ENCODE data around the gene MAP4K4. TPM values are rescaled to one million over a fixed set of nuclear protein-coding genes. Genes with fewer than 3 reads are reported as not detected.
A peak's percentile ranks its signal among the peaks of the same experiment; 100 is the strongest.
"Not testable (repeated sequence)": the region's sequence is repeated elsewhere in the genome, so short reads cannot be mapped to it uniquely, and the experiment has no call there.

Gene MAP4K4
- total and polyA plus RNA-seq, 3 experiments from 2014 or later = 13.5 to 36.0 (median 30.8) TPM

- H3K9me3 Mint-ChIP-seq = no peaks in the 10 kb centered on the region
- peaks cover 77 to 94% (median 93%) of the 10 kb centered on the region in 3 donors for H3K4me1 Mint-ChIP-seq
- peaks cover 0 to 2% (median 0%) of the 10 kb centered on the region in 3 donors for H3K36me3 Mint-ChIP-seq
- H3K27me3 ChIP-seq (ENCODE audit: insufficient read depth, low read length, poor library complexity, severe bottlenecking) = no peaks in the 10 kb centered on the region
- ChIA-PET CTCF (interaction anchor here (0.9 to 1.8 kb wide), 6 partner anchors 9 to 61 kb away, joined by 3 to 7 read pairs (median 3); no protein-coding TSS in a partner anchor), POLR2A (no interaction called here)
- H3K36me3 ChIP-seq (ENCODE audit: insufficient read depth, low read length) = no peaks in the 10 kb centered on the region
- DNase-seq = no peak
- peaks cover 87% of the 10 kb centered on the region for H3K4me1 ChIP-seq (ENCODE audit: insufficient read depth, low read length)
- H3K4me3 Mint-ChIP-seq = peak overlapping the region in 1 of 7 donors; percentile 19
- no peaks in the 10 kb centered on the region for H3K9me3 ChIP-seq (ENCODE audit: low read length)
- peak overlapping the region in 1 of 8 donors; percentile 30 for H3K27ac Mint-ChIP-seq
- no peak overlapping the region for H3K4me3 ChIP-seq (ENCODE audit: low read length)
- H3K27ac ChIP-seq (ENCODE audit: low read depth, low read length) = no peak overlapping the region
- H3K27me3 Mint-ChIP-seq = no peaks in the 10 kb centered on the region
These were observed 73.2 kb downstream of the MAP4K4 start for GRCh38 chr2:101770726-101771125.

- Histone ChIP-seq H3K9me3 (ENCODE audit: low read length) (no peaks in the 10 kb centered on the region), H3K36me3 (ENCODE audit: insufficient read depth, low read length) (no peaks in the 10 kb centered on the region), H3K27me3 (ENCODE audit: insufficient read depth, low read length, poor library complexity, severe bottlenecking) (no peaks in the 10 kb centered on the region), H3K4me3 (ENCODE audit: low read length) (no peak overlapping the region), H3K27ac (ENCODE audit: low read depth, low read length) (no peak overlapping the region), H3K4me1 (ENCODE audit: insufficient read depth, low read length) (peaks cover 87% of the 10 kb centered on the region)
- H3K36me3 Mint-ChIP-seq = peaks cover 0 to 2% (median 0%) of the 10 kb centered on the region in 3 donors
- H3K4me3 Mint-ChIP-seq = no peak overlapping the region
- H3K27me3 Mint-ChIP-seq = no peaks in the 10 kb centered on the region
- DNase-seq = peak in 1 of 5 donors; percentile 31
- no peaks in the 10 kb centered on the region for H3K9me3 Mint-ChIP-seq
- H3K4me1 Mint-ChIP-seq = peaks cover 78 to 92% (median 91%) of the 10 kb centered on the region in 3 donors
- ChIA-PET POLR2A (no interaction called here), CTCF (interaction anchor here (0.9 to 1.8 kb wide), 5 partner anchors 9 to 60 kb away, joined by 3 to 7 read pairs (median 3); no protein-coding TSS in a partner anchor)
- H3K27ac Mint-ChIP-seq = peak overlapping the region in 2 of 8 donors; percentile 19 to 30
These were observed 73.9 kb downstream of the MAP4K4 start for GRCh38 chr2:101771227-101771902.

DNA sequence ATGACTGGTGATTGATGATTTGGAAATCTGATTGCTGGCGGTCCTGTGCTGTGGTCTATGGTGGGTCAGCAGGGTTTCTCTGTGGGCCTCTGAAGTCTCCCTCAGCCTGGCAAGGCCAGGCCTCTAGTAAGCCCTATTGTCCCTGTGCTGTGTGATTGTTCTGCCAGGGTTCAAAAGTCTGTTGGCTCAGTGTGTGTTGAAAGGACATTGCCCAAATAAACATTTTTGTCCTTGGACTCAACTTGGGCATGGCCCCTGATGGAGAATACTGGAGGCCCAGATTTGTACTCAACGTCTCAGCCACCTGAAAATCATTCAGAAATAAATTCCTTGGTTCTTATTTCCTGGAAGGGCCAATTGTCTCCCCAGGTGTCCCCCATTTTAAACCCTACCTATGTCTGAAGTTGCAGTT is 74.4 kb downstream of the MAP4K4 start:
- CTCF ChIA-PET = interaction anchor here (0.9 to 1.8 kb wide), 4 partner anchors 10 to 60 kb away, joined by 3 to 7 read pairs (median 3); no protein-coding TSS in a partner anchor
- H3K27me3 ChIP-seq (ENCODE audit: insufficient read depth, low read length, poor library complexity, severe bottlenecking) = no peaks in the 10 kb centered on the region

DNA sequence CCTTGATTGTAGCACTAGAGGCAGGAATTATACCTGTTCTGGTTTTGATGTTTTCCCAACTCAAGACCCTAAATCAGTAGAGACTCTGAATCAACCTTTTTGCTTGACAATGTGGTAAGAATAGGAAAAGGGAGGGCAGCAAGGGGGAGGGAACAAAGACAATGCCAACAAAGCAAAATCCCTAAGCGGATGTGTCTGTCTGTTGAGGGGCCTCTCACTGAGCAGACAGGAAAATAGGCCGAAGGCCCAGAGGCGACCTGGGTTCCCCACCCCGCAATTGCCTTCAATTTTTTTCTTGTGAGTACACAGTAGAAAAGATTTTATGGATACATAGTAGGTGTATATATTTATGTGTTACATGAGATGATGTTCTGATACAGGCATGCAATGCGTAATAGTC is 75.6 kb downstream of the MAP4K4 start:
- Mint-ChIP-seq H3K27me3 (no peaks in the 10 kb centered on the region), H3K36me3 (peaks cover 0 to 2% (median 0%) of the 10 kb centered on the region in 3 donors), H3K27ac (peak overlapping the region in 1 of 8 donors; percentile 42), H3K9me3 (no peaks in the 10 kb centered on the region), H3K4me1 (peaks cover 72 to 88% (median 87%) of the 10 kb centered on the region in 3 donors), H3K4me3 (peak overlapping the region in 1 of 7 donors; percentile 4)
- H3K9me3 ChIP-seq (ENCODE audit: low read length) = no peaks in the 10 kb centered on the region
- H3K36me3 ChIP-seq (ENCODE audit: insufficient read depth, low read length) = no peaks in the 10 kb centered on the region
- H3K4me1 ChIP-seq (ENCODE audit: insufficient read depth, low read length) = peaks cover 82% of the 10 kb centered on the region
- POLR2A ChIA-PET = no interaction called here
- no peak overlapping the region for H3K27ac ChIP-seq (ENCODE audit: low read depth, low read length)
- no peaks in the 10 kb centered on the region for H3K27me3 ChIP-seq (ENCODE audit: insufficient read depth, low read length, poor library complexity, severe bottlenecking)
- no peak overlapping the region for H3K4me3 ChIP-seq (ENCODE audit: low read length)
- CTCF ChIA-PET = no interaction called here
- DNase-seq = peak in 1 of 5 donors; percentile 32

More for the DNA sequence above, 74.4 kb downstream of the MAP4K4 start:
- H3K27me3 Mint-ChIP-seq = no peaks in the 10 kb centered on the region
- no peak for DNase-seq
- Histone ChIP-seq H3K36me3 (ENCODE audit: insufficient read depth, low read length) (no peaks in the 10 kb centered on the region), H3K27ac (ENCODE audit: low read depth, low read length) (no peak overlapping the region), H3K4me1 (ENCODE audit: insufficient read depth, low read length) (peaks cover 82% of the 10 kb centered on the region), H3K4me3 (ENCODE audit: low read length) (no peak overlapping the region), H3K9me3 (ENCODE audit: low read length) (no peaks in the 10 kb centered on the region)
- H3K4me1 Mint-ChIP-seq = peaks cover 74 to 87% (median 87%) of the 10 kb centered on the region in 3 donors
- no peak overlapping the region for H3K4me3 Mint-ChIP-seq
- POLR2A ChIA-PET = no interaction called here
- H3K9me3 Mint-ChIP-seq = no peaks in the 10 kb centered on the region
- H3K36me3 Mint-ChIP-seq = peaks cover 0 to 2% (median 0%) of the 10 kb centered on the region in 3 donors
- peak overlapping the region in 1 of 8 donors; percentile 21 for H3K27ac Mint-ChIP-seq

GRCh38 chr2:101773961-101774360 is 76.5 kb downstream of the MAP4K4 start:
- peaks cover 71 to 88% (median 87%) of the 10 kb centered on the region in 3 donors for H3K4me1 Mint-ChIP-seq
- H3K27ac Mint-ChIP-seq; H3K36me3 ChIP-seq (ENCODE audit: insufficient read depth, low read length); H3K9me3 ChIP-seq (ENCODE audit: low read length); H3K9me3 Mint-ChIP-seq; H3K36me3 Mint-ChIP-seq; DNase-seq; H3K27me3 ChIP-seq (ENCODE audit: insufficient read depth, low read length, poor library complexity, severe bottlenecking); H3K27me3 Mint-ChIP-seq; H3K4me3 ChIP-seq (ENCODE audit: low read length); H3K4me3 Mint-ChIP-seq; H3K27ac ChIP-seq (ENCODE audit: low read depth, low read length); POLR2A ChIA-PET: not testable (repeated sequence)
- peaks cover 82% of the 10 kb centered on the region for H3K4me1 ChIP-seq (ENCODE audit: insufficient read depth, low read length)
- CTCF ChIA-PET = interaction anchor here (1.0 kb wide), 1 partner anchor 49 kb away, joined by 3 read pairs; no protein-coding TSS in a partner anchor

GRCh38 chr2:101775092-101775491 is 77.6 kb downstream of the MAP4K4 start:
- H3K36me3 ChIP-seq (ENCODE audit: insufficient read depth, low read length) = no peaks in the 10 kb centered on the region
- H3K4me3 ChIP-seq (ENCODE audit: low read length) = no peak overlapping the region
- ChIA-PET CTCF (no interaction called here), POLR2A (no interaction called here)
- Mint-ChIP-seq H3K4me1 (peaks cover 80 to 89% (median 88%) of the 10 kb centered on the region in 3 donors), H3K4me3 (peak overlapping the region in 2 of 7 donors; percentile 17 to 26), H3K27ac (peak overlapping the region in 2 of 8 donors; percentile 27 to 54), H3K9me3 (no peaks in the 10 kb centered on the region), H3K36me3 (peaks cover 0 to 2% (median 0%) of the 10 kb centered on the region in 3 donors), H3K27me3 (no peaks in the 10 kb centered on the region)
- no peak overlapping the region for H3K27ac ChIP-seq (ENCODE audit: low read depth, low read length)
- H3K27me3 ChIP-seq (ENCODE audit: insufficient read depth, low read length, poor library complexity, severe bottlenecking) = no peaks in the 10 kb centered on the region
- no peak for DNase-seq
- H3K4me1 ChIP-seq (ENCODE audit: insufficient read depth, low read length) = peaks cover 88% of the 10 kb centered on the region
- H3K9me3 ChIP-seq (ENCODE audit: low read length) = no peaks in the 10 kb centered on the region

- peaks cover 92% of the 10 kb centered on the region for H3K4me1 ChIP-seq (ENCODE audit: insufficient read depth, low read length)
- H3K9me3 ChIP-seq (ENCODE audit: low read length) = no peaks in the 10 kb centered on the region
- H3K27me3 ChIP-seq (ENCODE audit: insufficient read depth, low read length, poor library complexity, severe bottlenecking) = no peaks in the 10 kb centered on the region
- peaks cover 0 to 2% (median 0%) of the 10 kb centered on the region in 3 donors for H3K36me3 Mint-ChIP-seq
- no peak overlapping the region for H3K4me3 ChIP-seq (ENCODE audit: low read length)
- H3K27me3 Mint-ChIP-seq = no peaks in the 10 kb centered on the region
- DNase-seq = no peak
- ChIA-PET POLR2A (no interaction called here), CTCF (no interaction called here)
- H3K9me3 Mint-ChIP-seq = no peaks in the 10 kb centered on the region
- no peaks in the 10 kb centered on the region for H3K36me3 ChIP-seq (ENCODE audit: insufficient read depth, low read length)
- H3K27ac ChIP-seq (ENCODE audit: low read depth, low read length) = no peak overlapping the region
- H3K4me3 Mint-ChIP-seq = peak overlapping the region in 1 of 7 donors; percentile 26
- peak overlapping the region in 1 of 8 donors; percentile 1 for H3K27ac Mint-ChIP-seq
- peaks cover 81 to 91% (median 91%) of the 10 kb centered on the region in 3 donors for H3K4me1 Mint-ChIP-seq
These were observed 78.1 kb downstream of the MAP4K4 start for GRCh38 chr2:101775636-101776035.

Data from CD8-positive, alpha-beta memory T cell (primary cell).